Thyroid gland (tissue), 4 donors: ENCODE measurements around the gene UGP2.

Experiments used
- POLR2A ChIP-seq, 2 donors: fragments of 450-650 bp; IDR thresholded peaks; one replicate each; pipeline ENCODE4 v1.6.1; 2017; ENCODE audit warnings: antibody characterized with exemption in 2 of 2, mild to moderate bottlenecking in 2 of 2, moderate library complexity in 1 of 2
- TF ChIP-seq, protein P1 (sequence below), 6 experiments: fragments of 200-600 bp in 3 of 6; fragments of 450-650 bp in 3 of 6; sonication (generic) in 3 of 6; IDR thresholded peaks; one replicate each; pipeline ENCODE4 v1.5.1; 2016 to 2019; ENCODE audit warnings: antibody characterized with exemption in 6 of 6, mild to moderate bottlenecking in 2 of 6, inconsistent platforms in 1 of 6, moderate library complexity in 1 of 6

DNA sequence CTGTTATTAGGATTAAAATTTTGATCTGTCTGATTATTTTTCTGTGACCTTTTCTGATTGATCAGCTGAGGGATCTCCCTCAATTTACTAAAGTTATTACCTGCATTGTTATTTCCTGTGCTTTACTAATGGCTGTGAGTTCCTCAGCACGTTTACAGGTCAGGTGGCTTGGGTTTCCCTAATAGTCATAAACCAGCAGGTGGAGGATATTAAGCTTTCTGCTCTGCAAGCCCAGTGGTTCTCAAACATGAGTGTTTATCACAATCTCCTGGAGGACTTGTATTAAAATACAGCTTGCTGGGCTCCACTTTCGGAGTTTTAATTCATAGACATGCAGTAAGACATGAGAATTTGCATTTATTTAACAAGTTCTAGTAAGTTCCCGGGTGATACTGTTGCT is 22.4 kb upstream of the UGP2 start:
- TF ChIP-seq, protein P1, sequence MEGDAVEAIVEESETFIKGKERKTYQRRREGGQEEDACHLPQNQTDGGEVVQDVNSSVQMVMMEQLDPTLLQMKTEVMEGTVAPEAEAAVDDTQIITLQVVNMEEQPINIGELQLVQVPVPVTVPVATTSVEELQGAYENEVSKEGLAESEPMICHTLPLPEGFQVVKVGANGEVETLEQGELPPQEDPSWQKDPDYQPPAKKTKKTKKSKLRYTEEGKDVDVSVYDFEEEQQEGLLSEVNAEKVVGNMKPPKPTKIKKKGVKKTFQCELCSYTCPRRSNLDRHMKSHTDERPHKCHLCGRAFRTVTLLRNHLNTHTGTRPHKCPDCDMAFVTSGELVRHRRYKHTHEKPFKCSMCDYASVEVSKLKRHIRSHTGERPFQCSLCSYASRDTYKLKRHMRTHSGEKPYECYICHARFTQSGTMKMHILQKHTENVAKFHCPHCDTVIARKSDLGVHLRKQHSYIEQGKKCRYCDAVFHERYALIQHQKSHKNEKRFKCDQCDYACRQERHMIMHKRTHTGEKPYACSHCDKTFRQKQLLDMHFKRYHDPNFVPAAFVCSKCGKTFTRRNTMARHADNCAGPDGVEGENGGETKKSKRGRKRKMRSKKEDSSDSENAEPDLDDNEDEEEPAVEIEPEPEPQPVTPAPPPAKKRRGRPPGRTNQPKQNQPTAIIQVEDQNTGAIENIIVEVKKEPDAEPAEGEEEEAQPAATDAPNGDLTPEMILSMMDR (IDR thresholded peaks at IDR 0.05), result no peak
- TF ChIP-seq POLR2A (IDR thresholded peaks at IDR 0.05), result no peak
